Activated CD8-positive, alpha-beta memory T cell treated with anti-CD3 and anti-CD28 coated beads, Interleukin-2, amount 50 U/mL, for 1 hour (primary cell): Measurements from ENCODE around the gene POTEB.
"Not testable (repeated sequence)": the region's sequence is repeated elsewhere in the genome, so short reads cannot be mapped to it uniquely, and the experiment has no call there.

Experiments
- DNase-seq: peaks from one replicate; pipeline ENCODE4 v3.0.0-alpha.2; 2020; ENCODE audit errors: extremely low read depth

The POTEB gene

GRCh38 chr15:21877635-21878034 lies at the start of gene POTEB:
TSS of gene POTEB (minus strand) at chr15:21877735. CDS start at chr15:21877246, 489 bp downstream.
- DNase-seq, result not testable (repeated sequence)

GRCh38 chr15:21890955-21891354 lies 13.4 kb upstream of the POTEB start:
- DNase-seq, result not testable (repeated sequence)

DNA sequence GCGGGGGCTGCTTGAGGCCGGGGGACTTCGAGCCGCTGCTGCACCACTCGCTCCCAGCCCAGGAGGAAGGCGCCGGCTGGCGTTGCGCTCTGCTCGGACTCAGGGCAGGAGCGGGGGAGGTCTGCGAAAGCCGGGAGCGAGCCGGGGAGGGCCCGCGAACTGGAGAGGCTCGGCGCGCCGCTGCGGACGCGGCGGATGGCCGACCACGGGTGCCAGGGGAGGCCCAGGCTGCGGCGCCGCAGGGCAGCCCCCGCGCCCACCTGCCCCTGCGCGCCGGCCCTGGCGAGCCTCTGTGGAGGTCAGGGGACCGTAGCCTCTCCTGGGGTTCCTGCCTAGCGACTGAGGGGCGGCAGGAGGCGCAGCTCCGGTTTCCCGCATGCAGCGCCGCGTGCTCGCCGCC lies 12.0 kb upstream of the POTEB start:
- not testable (repeated sequence) for DNase-seq

- DNase-seq, result not testable (repeated sequence)
These were observed 38.7 kb downstream of the POTEB start for GRCh38 chr15:21838831-21839230.
